Stomach (tissue), 9 donors: ENCODE measurements around the gene BCAS3. TPM values are rescaled to one million over a fixed set of nuclear protein-coding genes. Genes with fewer than 3 reads are reported as not detected.

ENCODE experiments used
- DNase-seq, 2 donors: peaks; one replicate each; pipeline versions ENCODE4 v3.0.0 to v3.0.0-alpha.2; 2013 to 2019
- H3K27ac ChIP-seq, 5 donors: fragments of 200-600 bp in 4 of 5; sonication (generic) in 4 of 5; one replicate each; pipeline ENCODE4 v1.5.1; 2013 to 2019; ENCODE audit warnings: mild to moderate bottlenecking in 1 of 5, moderate library complexity in 1 of 5
- H3K27me3 ChIP-seq, 3 donors: fragments of 200-600 bp; sonication (generic); one replicate each; pipeline ENCODE4 v1.5.1; 2017 to 2019; ENCODE audit warnings: mixed run types in 1 of 3
- H3K36me3 ChIP-seq, 4 donors: fragments of 200-600 bp; sonication (generic); 1 replicate in 3 of 4; 2 replicates in 1 of 4; pipeline ENCODE4 v1.5.1; 2016 to 2019
- H3K4me1 ChIP-seq, 4 donors: fragments of 200-600 bp; sonication (generic); one replicate each; pipeline ENCODE4 v1.5.1; 2016 to 2019
- H3K4me3 ChIP-seq, 4 donors: fragments of 200-600 bp; sonication (generic) in 3 of 4; one replicate each; pipeline ENCODE4 v1.5.1; 2016 to 2019; ENCODE audit warnings: mild to moderate bottlenecking in 1 of 4
- H3K9me3 ChIP-seq, 4 donors: fragments of 200-600 bp; sonication (generic); one replicate each; pipeline ENCODE4 v1.5.1; 2016 to 2019
- CTCF ChIP-seq, 7 experiments: fragments of 450-650 bp in 4 of 7; fragments of 200-600 bp in 3 of 7; sonication (generic) in 3 of 7; IDR thresholded peaks; one replicate each; pipeline ENCODE4 v1.5.1; 2016 to 2019; ENCODE audit warnings: antibody characterized with exemption in 7 of 7, control low read depth in 2 of 7, mild to moderate bottlenecking in 1 of 7
- EP300 ChIP-seq: sonication (generic); formaldehyde crosslinking; IDR thresholded peaks from one replicate; pipeline ENCODE4 v1.6.1; 2017; ENCODE audit warnings: antibody characterized with exemption
- POLR2A ChIP-seq, 4 donors: fragments of 450-650 bp; IDR thresholded peaks; one replicate each; pipeline ENCODE4 v1.6.1; 2016; ENCODE audit warnings: antibody characterized with exemption in 4 of 4, control low read depth in 2 of 4, mild to moderate bottlenecking in 1 of 4, moderate library complexity in 1 of 4
- POLR2AphosphoS5 ChIP-seq, 3 donors: sonication (generic); formaldehyde crosslinking; IDR thresholded peaks; one replicate each; pipeline ENCODE4 v1.6.1; 2016; ENCODE audit warnings: antibody characterized with exemption in 3 of 3
- WGBS, 5 donors: extraction: QIAGEN DNeasy Blood & Tissue Kit in 3 of 5; methylation state at CpG; one replicate each; pipeline versions ENCODE4 v1.1.5 to v1.1.7; 2013 to 2018; 5-methylcytosine and 5-hydroxymethylcytosine counted together
- intact Hi-C: fragments of 100-400 bp; cut with DNase I; formaldehyde crosslinking; loops from one replicate; pipeline ENCODE4 v1.15.1; 2023; ENCODE audit warnings: low total_unique reads
- polyA plus RNA-seq, 3 donors: library from polyadenylated mRNA; stranded (reverse); fragments of 200-250 nt; gene quantifications; one replicate each; pipeline ENCODE4 v1.2.3, GENCODE V29; 2013
- total RNA-seq, 5 donors: library from RNA; depleted of rRNA; stranded (reverse); fragments of >200 nt; gene quantifications; one replicate each; pipeline versions ENCODE4 v1.1.0 to v1.2.3, GENCODE V29; 2014 to 2016
- donor health status: healthy with polysubstance abuse.
- donor health status: Bipolar disorder and iron deficiency.
- donor health status: healthy.

BCAS3 gene
- total and polyA plus RNA-seq, 8 donors = 4.9 to 150 (median 25.3) TPM

DNA sequence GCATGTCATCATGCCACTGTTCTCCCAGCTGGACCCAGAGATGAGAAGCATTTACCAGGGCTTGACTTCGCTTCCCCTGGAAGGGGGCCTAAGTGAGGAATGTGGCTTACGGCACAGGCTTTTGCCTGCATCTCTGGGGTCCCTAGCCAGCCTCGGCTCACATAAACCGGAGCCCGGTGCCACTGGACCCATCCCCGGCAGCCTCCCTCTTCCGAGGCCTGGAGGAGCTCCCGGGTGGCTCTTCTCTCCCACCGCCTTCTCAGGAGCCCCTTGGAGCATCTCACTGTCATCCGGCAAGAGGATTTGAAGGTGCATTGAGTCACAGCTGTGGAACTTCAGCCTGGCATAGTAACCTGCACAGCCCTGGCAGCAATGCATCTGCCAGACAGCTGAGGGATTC is 692.1 kb downstream of the BCAS3 start:
- Histone ChIP-seq H3K27ac (no peak overlapping the region), H3K9me3 (no peaks in the 10 kb centered on the region), H3K4me1 (peaks cover 0 to 13% (median 0%) of the 10 kb centered on the region in 4 donors), H3K27me3 (no peaks in the 10 kb centered on the region), H3K36me3 (peaks cover 0 to 16% (median 9%) of the 10 kb centered on the region in 4 donors), H3K4me3 (no peak overlapping the region)
- DNase-seq = no peak
- 91 to 96% (median 95%) methylated on average over 10 of the region's 10 CpGs for WGBS, 5 donors
- no peak for TF ChIP-seq CTCF (IDR thresholded peaks at IDR 0.05)
- no peak for TF ChIP-seq EP300
- TF ChIP-seq POLR2AphosphoS5 (IDR thresholded peaks at IDR 0.05) = no peak
- no peak for TF ChIP-seq POLR2A (IDR thresholded peaks at IDR 0.05)
- intact Hi-C loops = no loop called here

DNA sequence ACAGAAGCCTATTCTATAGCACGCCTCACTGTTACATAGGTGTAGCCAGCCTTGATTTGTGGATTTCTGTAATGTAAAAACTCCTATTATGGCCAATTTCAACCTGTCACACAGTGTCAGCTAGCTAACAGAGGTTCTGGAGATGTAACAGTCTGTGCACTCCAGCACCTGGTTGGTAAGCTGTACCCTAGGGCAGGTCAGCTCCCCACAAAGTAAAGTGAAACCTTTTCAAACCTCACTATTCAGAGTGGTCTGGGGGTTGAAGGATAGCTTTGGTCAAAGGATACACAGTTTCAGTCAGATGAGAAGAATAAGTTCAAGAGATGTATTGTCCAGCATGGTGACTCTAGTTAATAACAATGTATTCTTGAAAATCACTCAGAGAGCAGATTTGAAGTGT is 693.5 kb downstream of the BCAS3 start:
- no peak for DNase-seq
- 94 to 100% (median 97%) methylated on average over 1 of the region's 1 CpG for WGBS, 5 donors
- TF ChIP-seq POLR2A (IDR thresholded peaks at IDR 0.05) (no peak), CTCF (IDR thresholded peaks at IDR 0.05) (no peak), POLR2AphosphoS5 (IDR thresholded peaks at IDR 0.05) (no peak), EP300 (no peak)
- Histone ChIP-seq H3K9me3 (no peaks in the 10 kb centered on the region), H3K36me3 (peaks cover 0 to 16% (median 9%) of the 10 kb centered on the region in 4 donors), H3K27ac (no peak overlapping the region), H3K4me3 (no peak overlapping the region), H3K27me3 (no peaks in the 10 kb centered on the region), H3K4me1 (peaks cover 0 to 13% (median 0%) of the 10 kb centered on the region in 4 donors)
- intact Hi-C loops = no loop called here

- H3K4me3 ChIP-seq = no peak overlapping the region
- WGBS, 5 donors = 93 to 97% (median 95%) methylated on average over 8 of the region's 8 CpGs
- H3K36me3 ChIP-seq = peaks cover 0 to 16% (median 9%) of the 10 kb centered on the region in 4 donors
- H3K27ac ChIP-seq = no peak overlapping the region
- no peaks in the 10 kb centered on the region for H3K27me3 ChIP-seq
- no peak for DNase-seq
- no peaks in the 10 kb centered on the region for H3K9me3 ChIP-seq
- TF ChIP-seq POLR2AphosphoS5 (IDR thresholded peaks at IDR 0.05) = no peak
- no peak for TF ChIP-seq CTCF (IDR thresholded peaks at IDR 0.05)
- no peak for TF ChIP-seq POLR2A (IDR thresholded peaks at IDR 0.05)
- no peak for TF ChIP-seq EP300
- H3K4me1 ChIP-seq = peaks cover 0 to 8% (median 0%) of the 10 kb centered on the region in 4 donors
- intact Hi-C loops = no loop called here
Measured at GRCh38 chr17:61371606-61372005, 694.0 kb downstream of the BCAS3 start.

DNA sequence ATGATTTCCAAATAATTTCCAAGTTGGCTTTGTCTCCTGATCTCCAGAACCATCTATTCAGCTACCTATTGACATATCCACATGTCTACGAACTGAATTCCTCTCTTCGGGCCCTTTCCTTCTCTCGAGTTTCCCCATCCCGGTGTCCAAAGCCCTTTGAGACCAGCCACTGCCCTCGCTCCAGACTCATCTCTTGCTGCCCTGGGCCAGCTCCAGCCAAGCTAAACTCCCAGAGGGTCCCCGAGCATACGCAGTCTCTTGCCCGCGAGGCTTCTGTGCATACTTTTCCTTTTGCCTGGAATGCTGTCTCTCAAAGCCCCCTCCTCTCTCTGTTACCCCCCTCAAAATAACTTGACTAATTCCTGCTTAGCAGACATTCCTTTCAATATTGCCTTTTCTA is 694.8 kb downstream of the BCAS3 start:
- WGBS, 5 donors = 86 to 94% (median 86%) methylated on average over 9 of the region's 9 CpGs

More for the DNA sequence above, 694.8 kb downstream of the BCAS3 start:
- H3K27ac ChIP-seq = no peak overlapping the region
- no peaks in the 10 kb centered on the region for H3K27me3 ChIP-seq
- no peak overlapping the region for H3K4me3 ChIP-seq
- intact Hi-C loops = no loop called here
- peaks cover 0 to 16% (median 9%) of the 10 kb centered on the region in 4 donors for H3K36me3 ChIP-seq
- H3K4me1 ChIP-seq = no peaks in the 10 kb centered on the region
- no peak for DNase-seq
- no peaks in the 10 kb centered on the region for H3K9me3 ChIP-seq
- TF ChIP-seq EP300 = no peak
- TF ChIP-seq POLR2A (IDR thresholded peaks at IDR 0.05) = no peak
- TF ChIP-seq CTCF (IDR thresholded peaks at IDR 0.05) = no peak
- no peak for TF ChIP-seq POLR2AphosphoS5 (IDR thresholded peaks at IDR 0.05)
